GM18508 (cell line): ENCODE results near the gene CMBL.
"Not testable (repeated sequence)": the region's sequence is repeated elsewhere in the genome, so short reads cannot be mapped to it uniquely, and the experiment has no call there.

ENCODE experiments used
- ATAC-seq: cut with Tn5 transposase; IDR thresholded peaks from one replicate; pipeline ENCODE4 v1.9.1; 2021; ENCODE audit warnings: moderate number of reproducible peaks; ENCODE audit not compliant: insufficient read depth, unreplicated experiment

Gene CMBL

GRCh38 chr5:10307206-10308148 lies at the start of gene CMBL:
Gene CMBL (minus strand): TSS chr5:10307902. CDS start chr5:10290762, 17,140 bp downstream.
- ATAC-seq = peak; percentile 65

GRCh38 chr5:10355071-10355889 lies 47.6 kb upstream of the CMBL start:
- ATAC-seq = no peak

- ATAC-seq = no peak
Measured at GRCh38 chr5:10354048-10354872, 46.6 kb upstream of the CMBL start.

- peak; percentile 54 for ATAC-seq
Measured at GRCh38 chr5:10353241-10354047, 45.7 kb upstream of the CMBL start, which contains the start of gene MARCHF6. Gene MARCHF6 (plus strand): TSS chr5:10353695. CDS start chr5:10353899, 204 bp downstream.

GRCh38 chr5:10352430-10353240 lies 44.9 kb upstream of the CMBL start:
- no peak for ATAC-seq

GRCh38 chr5:10351919-10352318 lies 44.2 kb upstream of the CMBL start:
- no peak for ATAC-seq

- no peak for ATAC-seq
Measured at GRCh38 chr5:10351199-10351905, 43.6 kb upstream of the CMBL start.

GRCh38 chr5:10348258-10348657 lies 40.6 kb upstream of the CMBL start:
- no peak for ATAC-seq

- not testable (repeated sequence) for ATAC-seq
Measured at GRCh38 chr5:10344461-10345106, 36.9 kb upstream of the CMBL start.

GRCh38 chr5:10343486-10343885 lies 35.8 kb upstream of the CMBL start:
- ATAC-seq = no peak

GRCh38 chr5:10339958-10340357 lies 32.3 kb upstream of the CMBL start:
- no peak for ATAC-seq

GRCh38 chr5:10339058-10339811 lies 31.5 kb upstream of the CMBL start:
- no peak for ATAC-seq

- no peak for ATAC-seq
Measured at GRCh38 chr5:10338686-10339057, 31.0 kb upstream of the CMBL start.

GRCh38 chr5:10337986-10338385 lies 30.3 kb upstream of the CMBL start:
- no peak for ATAC-seq

GRCh38 chr5:10337107-10337506 lies 29.4 kb upstream of the CMBL start:
- ATAC-seq = no peak

GRCh38 chr5:10335711-10336470 lies 28.2 kb upstream of the CMBL start:
- ATAC-seq = no peak
